H9 (cell line): ENCODE data around the gene UPK3B. TPM values are rescaled to one million over a fixed set of nuclear protein-coding genes. Genes with fewer than 3 reads are reported as not detected.
A peak's percentile ranks its signal among the peaks of the same experiment; 100 is the strongest.
"Not testable (repeated sequence)": the region's sequence is repeated elsewhere in the genome, so short reads cannot be mapped to it uniquely, and the experiment has no call there.

Source experiments
- DNase-seq: peaks from one replicate; pipeline ENCODE4 v3.0.0-alpha.2; 2017
- H2AFZ ChIP-seq: one replicate; pipeline ENCODE4 v1.6.1; 2013; ENCODE audit warnings: mild to moderate bottlenecking, low read length, control low read depth, moderate library complexity
- H2AK5ac ChIP-seq: 2 replicates; pipeline ENCODE4 v1.6.1; 2013; ENCODE audit warnings: low read length, control low read depth, mixed read lengths; ENCODE audit not compliant: insufficient read length
- H2BK120ac ChIP-seq: one replicate; pipeline ENCODE4 v1.6.1; 2013; ENCODE audit warnings: low read depth, mild to moderate bottlenecking, low read length, control low read depth, inconsistent platforms; ENCODE audit not compliant: poor library complexity, severe bottlenecking
- H2BK12ac ChIP-seq: 2 replicates; pipeline ENCODE4 v1.6.1; 2013; ENCODE audit warnings: low read length, control low read depth, mixed read lengths, low read depth; ENCODE audit not compliant: insufficient read length
- H2BK15ac ChIP-seq: 2 replicates; pipeline ENCODE4 v1.6.1; 2013; ENCODE audit warnings: low read depth, low read length, control low read depth
- H2BK20ac ChIP-seq: one replicate; pipeline ENCODE4 v1.6.1; 2013; ENCODE audit warnings: low read depth, mild to moderate bottlenecking, low read length, control low read depth, inconsistent platforms; ENCODE audit not compliant: poor library complexity, severe bottlenecking
- H2BK5ac ChIP-seq: 2 replicates; pipeline ENCODE4 v1.6.1; 2013; ENCODE audit warnings: low read length, control low read depth, mixed read lengths; ENCODE audit not compliant: insufficient read length
- H3K14ac ChIP-seq: 2 replicates; pipeline ENCODE4 v1.6.1; 2013; ENCODE audit warnings: low read length, control low read depth; ENCODE audit not compliant: insufficient read depth
- H3K18ac ChIP-seq: 2 replicates; pipeline ENCODE4 v1.6.1; 2013; ENCODE audit warnings: low read depth, mild to moderate bottlenecking, mixed read lengths, low read length, control low read depth; ENCODE audit not compliant: insufficient read length
- H3K23ac ChIP-seq: 2 replicates; pipeline ENCODE4 v1.6.1; 2013; ENCODE audit warnings: low read length, control low read depth, mixed read lengths, low read depth; ENCODE audit not compliant: insufficient read length
- H3K23me2 ChIP-seq: 2 replicates; pipeline ENCODE4 v1.6.1; 2013; ENCODE audit warnings: low read depth, mild to moderate bottlenecking, mixed read lengths, low read length, control low read depth; ENCODE audit not compliant: insufficient read length, poor library complexity, severe bottlenecking
- H3K27ac ChIP-seq: 2 replicates; pipeline ENCODE4 v1.5.1; 2013; ENCODE audit warnings: low read length, control low read depth, mixed read lengths, low read depth; ENCODE audit not compliant: insufficient read length
- H3K27me3 ChIP-seq: 2 replicates; pipeline ENCODE4 v1.6.1; 2013; ENCODE audit warnings: low read length, control low read depth, inconsistent platforms; ENCODE audit not compliant: insufficient read depth
- H3K4ac ChIP-seq: 2 replicates; pipeline ENCODE4 v1.6.1; 2013; ENCODE audit warnings: low read depth, mild to moderate bottlenecking, control low read depth, inconsistent platforms, low read length, moderate library complexity
- H3K4me1 ChIP-seq: 2 replicates; pipeline ENCODE4 v1.6.1; 2013; ENCODE audit warnings: low read length, control low read depth, inconsistent platforms; ENCODE audit not compliant: insufficient read depth
- H3K4me2 ChIP-seq: 2 replicates; pipeline ENCODE4 v1.6.1; 2013; ENCODE audit warnings: low read length, control low read depth, mixed read lengths; ENCODE audit not compliant: insufficient read length, insufficient read depth
- H3K56ac ChIP-seq: 2 replicates; pipeline ENCODE4 v1.6.1; 2013; ENCODE audit warnings: low read depth, mild to moderate bottlenecking, mixed read lengths, low read length, control low read depth; ENCODE audit not compliant: insufficient read length
- H3K79me1 ChIP-seq: 2 replicates; pipeline ENCODE4 v1.6.1; 2013; ENCODE audit warnings: low read depth, mild to moderate bottlenecking, moderate library complexity, low read length, control low read depth, inconsistent platforms; ENCODE audit not compliant: insufficient read depth, poor library complexity, severe bottlenecking
- H3K79me2 ChIP-seq: 2 replicates; pipeline ENCODE4 v1.6.1; 2013; ENCODE audit warnings: low read length, control low read depth, inconsistent platforms; ENCODE audit not compliant: insufficient read depth
- H3K9ac ChIP-seq: 2 replicates; pipeline ENCODE4 v1.6.1; 2013; ENCODE audit warnings: low read length, control low read depth, mixed read lengths; ENCODE audit not compliant: insufficient read length; ENCODE audit errors: extremely low read depth
- H3K9me3 ChIP-seq: one replicate; pipeline ENCODE4 v1.6.1; 2013; ENCODE audit warnings: low read depth, low read length, inconsistent platforms; ENCODE audit not compliant: control insufficient read depth
- H3T11ph ChIP-seq: one replicate; pipeline ENCODE4 v1.6.1; 2013; ENCODE audit warnings: mild to moderate bottlenecking, low read length, control low read depth, inconsistent platforms
- H4K20me1 ChIP-seq: one replicate; pipeline ENCODE4 v1.6.1; 2013; ENCODE audit not compliant: control insufficient read depth, insufficient read length, insufficient read depth
- H4K5ac ChIP-seq: 2 replicates; pipeline ENCODE4 v1.6.1; 2013; ENCODE audit warnings: low read depth, mild to moderate bottlenecking, mixed read lengths, low read length, control low read depth; ENCODE audit not compliant: insufficient read length
- H4K8ac ChIP-seq: replicated peaks from 2 replicates; pipeline ENCODE4 v1.6.1; 2013; ENCODE audit warnings: low read length, control low read depth, mixed read lengths, low read depth; ENCODE audit not compliant: insufficient read length
- H4K91ac ChIP-seq: 2 replicates; pipeline ENCODE4 v1.6.1; 2013; ENCODE audit warnings: low read depth, mild to moderate bottlenecking, moderate library complexity, mixed read lengths, low read length, control low read depth; ENCODE audit not compliant: insufficient read length
- H3K27ac Mint-ChIP-seq, 3 experiments: 2 replicates in 2 of 3; 3 replicates in 1 of 3; pipeline ENCODE4 v1.8.0; 2020 to 2021; ENCODE audit warnings: mixed read lengths in 3 of 3, mild to moderate bottlenecking in 1 of 3, moderate library complexity in 1 of 3
- H3K27me3 Mint-ChIP-seq: 2 replicates; pipeline ENCODE4 v1.8.0; 2021; ENCODE audit warnings: low read depth, mild to moderate bottlenecking, moderate library complexity, mixed read lengths
- H3K36me3 Mint-ChIP-seq, 3 experiments: 2 replicates in 2 of 3; 3 replicates in 1 of 3; pipeline ENCODE4 v1.8.0; 2020 to 2021; ENCODE audit warnings: low read depth in 3 of 3, mixed read lengths in 3 of 3; ENCODE audit not compliant: insufficient read depth in 1 of 3
- H3K4me1 Mint-ChIP-seq, 2 experiments: 2 replicates each; pipeline ENCODE4 v1.8.0; 2020; ENCODE audit warnings: mixed read lengths in 2 of 2
- H3K4me3 Mint-ChIP-seq, 2 experiments: 2 replicates in 1 of 2; 3 replicates in 1 of 2; pipeline ENCODE4 v1.8.0; 2020 to 2021; ENCODE audit warnings: mild to moderate bottlenecking in 2 of 2, mixed read lengths in 2 of 2, moderate library complexity in 1 of 2
- H3K9me3 Mint-ChIP-seq, 2 experiments: 2 replicates in 1 of 2; 3 replicates in 1 of 2; pipeline ENCODE4 v1.8.0; 2020; ENCODE audit warnings: mild to moderate bottlenecking in 2 of 2, mixed read lengths in 2 of 2, moderate library complexity in 1 of 2
- WGBS: extraction: QIAGEN DNeasy Blood & Tissue Kit; methylation state at CpG from one replicate; pipeline ENCODE4 v1.1.7; 2013; ENCODE audit warnings: missing lambda C conversion rate, low lambda C conversion rate, mixed read lengths; ENCODE audit not compliant: insufficient read length; ENCODE audit errors: extremely low coverage; 5-methylcytosine and 5-hydroxymethylcytosine counted together
- total RNA-seq: library from RNA; stranded (reverse); gene quantifications from 2 replicates; pipeline ENCODE4 v1.2.1, GENCODE V29; 2021

The UPK3B gene
- total RNA-seq, 1 experiment from 2014 or later: 3.5 TPM

GRCh38 chr7:76476742-76477474, 33.4 kb upstream of the UPK3B start:
- not testable (repeated sequence) for H3T11ph ChIP-seq, H3K79me2 ChIP-seq, H3K14ac ChIP-seq, H2AFZ ChIP-seq, H2BK15ac ChIP-seq, H2BK20ac ChIP-seq, H2BK120ac ChIP-seq, H3K27ac Mint-ChIP-seq, H3K23me2 ChIP-seq, H3K23ac ChIP-seq, H3K27me3 Mint-ChIP-seq, H4K20me1 ChIP-seq, H3K56ac ChIP-seq, H3K9me3 ChIP-seq, H3K4me2 ChIP-seq, H2BK12ac ChIP-seq, H3K4ac ChIP-seq, H3K18ac ChIP-seq, H4K5ac ChIP-seq, DNase-seq, H4K8ac ChIP-seq, H3K4me1 Mint-ChIP-seq, H3K9me3 Mint-ChIP-seq, H2AK5ac ChIP-seq, H3K79me1 ChIP-seq, H3K4me1 ChIP-seq, H3K4me3 Mint-ChIP-seq, H3K36me3 Mint-ChIP-seq, H3K9ac ChIP-seq, H4K91ac ChIP-seq, H3K27me3 ChIP-seq, H2BK5ac ChIP-seq, H3K27ac ChIP-seq
- no CpG with 5 or more reads among the region's 24 CpGs for WGBS

DNA sequence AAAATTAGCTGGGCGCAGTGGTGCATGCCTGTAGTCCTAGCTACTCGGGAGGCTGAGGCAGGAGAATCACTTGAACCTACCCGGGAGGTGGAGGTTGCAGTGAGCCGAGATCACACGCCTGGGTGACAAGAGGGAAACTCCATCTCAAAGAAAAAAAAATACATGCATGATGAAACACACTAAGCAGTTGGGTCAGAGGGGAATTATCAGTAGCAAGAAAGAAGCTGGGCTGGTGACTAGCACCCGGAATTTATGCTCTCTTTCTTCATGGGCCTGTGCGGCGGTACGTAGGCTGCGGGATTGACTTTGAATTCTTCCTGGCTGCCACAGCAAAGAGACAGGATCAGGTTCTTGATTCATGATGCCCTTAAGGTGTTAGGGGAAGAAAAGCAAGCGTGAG, 30.7 kb upstream of the UPK3B start:
- H4K8ac ChIP-seq, H3K56ac ChIP-seq, H3K9me3 Mint-ChIP-seq, H3K23me2 ChIP-seq, H3K27me3 Mint-ChIP-seq, H3K4me3 Mint-ChIP-seq, H3K79me1 ChIP-seq, H2BK120ac ChIP-seq, H3K14ac ChIP-seq, DNase-seq, H3K27ac ChIP-seq, H3K79me2 ChIP-seq, H3K27me3 ChIP-seq, H3K4me1 ChIP-seq, H3T11ph ChIP-seq, H4K91ac ChIP-seq, H3K4ac ChIP-seq, H3K4me2 ChIP-seq, H4K20me1 ChIP-seq, H3K4me1 Mint-ChIP-seq, H2AFZ ChIP-seq, H2BK5ac ChIP-seq, H3K9ac ChIP-seq, H2BK15ac ChIP-seq, H4K5ac ChIP-seq, H2BK12ac ChIP-seq, H3K9me3 ChIP-seq, H3K23ac ChIP-seq, H2AK5ac ChIP-seq, H2BK20ac ChIP-seq, H3K18ac ChIP-seq: not testable (repeated sequence)
- H3K36me3 Mint-ChIP-seq: peaks cover 10 to 18% (median 17%) of the 10 kb centered on the region in 3 experiments; a peak in 6 of 7 replicates
- no CpG with 5 or more reads among the region's 11 CpGs for WGBS
- peak overlapping the region in 1 of 3 experiments; percentile 57; a peak in 2 of 7 replicates for H3K27ac Mint-ChIP-seq
